Fibroblast of mammary gland (primary cell): Measurements from ENCODE around the gene TSPAN4.

Experiments used
- DNase-seq: peaks from one replicate; pipeline ENCODE4 v3.0.0-alpha.2; 2010; ENCODE audit warnings: low read depth
- H3K4me3 ChIP-seq: 2 replicates; pipeline ENCODE4 v1.5.1; 2011; ENCODE audit warnings: low read depth, mild to moderate bottlenecking, low read length, moderate library complexity; ENCODE audit not compliant: control insufficient read depth
- TF ChIP-seq, protein P1 (sequence below): conservative IDR thresholded peaks from 2 replicates; pipeline ENCODE4 v1.5.1; 2011; ENCODE audit warnings: low read depth, low read length, inconsistent platforms; ENCODE audit not compliant: control insufficient read depth, insufficient read depth

TSPAN4 gene

DNA sequence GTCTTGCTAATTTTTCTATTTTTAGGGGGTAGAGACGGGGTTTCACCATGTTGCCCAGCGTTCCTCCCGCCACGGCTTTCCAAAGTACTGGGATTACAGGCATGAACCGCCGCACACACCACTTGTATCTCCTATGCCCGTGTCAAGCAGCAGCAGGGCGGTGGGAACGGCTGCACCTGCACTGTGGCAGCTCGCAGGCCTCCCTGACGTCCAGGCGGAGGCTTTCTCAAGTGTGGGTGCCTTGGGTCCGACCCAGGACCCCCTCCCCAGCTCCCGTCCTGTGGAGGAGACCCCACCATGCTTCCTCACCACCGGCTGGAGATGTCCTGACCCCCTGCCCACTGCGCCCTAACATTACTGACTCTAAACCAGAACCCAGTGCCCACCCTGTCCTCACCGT, 25.7 kb downstream of the TSPAN4 start:
- DNase-seq: no peak
- TF ChIP-seq, protein P1, sequence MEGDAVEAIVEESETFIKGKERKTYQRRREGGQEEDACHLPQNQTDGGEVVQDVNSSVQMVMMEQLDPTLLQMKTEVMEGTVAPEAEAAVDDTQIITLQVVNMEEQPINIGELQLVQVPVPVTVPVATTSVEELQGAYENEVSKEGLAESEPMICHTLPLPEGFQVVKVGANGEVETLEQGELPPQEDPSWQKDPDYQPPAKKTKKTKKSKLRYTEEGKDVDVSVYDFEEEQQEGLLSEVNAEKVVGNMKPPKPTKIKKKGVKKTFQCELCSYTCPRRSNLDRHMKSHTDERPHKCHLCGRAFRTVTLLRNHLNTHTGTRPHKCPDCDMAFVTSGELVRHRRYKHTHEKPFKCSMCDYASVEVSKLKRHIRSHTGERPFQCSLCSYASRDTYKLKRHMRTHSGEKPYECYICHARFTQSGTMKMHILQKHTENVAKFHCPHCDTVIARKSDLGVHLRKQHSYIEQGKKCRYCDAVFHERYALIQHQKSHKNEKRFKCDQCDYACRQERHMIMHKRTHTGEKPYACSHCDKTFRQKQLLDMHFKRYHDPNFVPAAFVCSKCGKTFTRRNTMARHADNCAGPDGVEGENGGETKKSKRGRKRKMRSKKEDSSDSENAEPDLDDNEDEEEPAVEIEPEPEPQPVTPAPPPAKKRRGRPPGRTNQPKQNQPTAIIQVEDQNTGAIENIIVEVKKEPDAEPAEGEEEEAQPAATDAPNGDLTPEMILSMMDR: no peak
- H3K4me3 ChIP-seq: no peak overlapping the region

DNA sequence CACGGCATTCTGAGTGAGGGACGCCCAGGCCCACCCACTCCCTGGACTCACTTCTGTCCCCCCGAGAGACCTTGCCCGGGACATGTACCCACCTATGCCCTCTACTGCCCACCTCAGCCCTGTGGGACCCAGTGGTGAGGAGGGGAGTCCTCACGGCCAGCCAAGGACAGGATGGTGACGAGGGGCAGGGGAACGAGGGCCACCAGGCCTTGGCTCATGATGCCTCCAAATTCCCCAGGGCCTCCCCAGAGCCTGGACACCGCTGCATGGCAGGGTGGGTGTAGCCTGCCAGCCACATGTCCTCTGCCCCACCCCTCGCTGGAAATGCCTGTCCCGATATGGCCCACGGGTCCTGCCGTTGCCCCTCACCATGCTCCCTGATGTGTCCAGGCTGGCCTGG, 26.1 kb downstream of the TSPAN4 start:
- TF ChIP-seq, protein P1: no peak
- H3K4me3 ChIP-seq: no peak overlapping the region
- DNase-seq: no peak

DNA sequence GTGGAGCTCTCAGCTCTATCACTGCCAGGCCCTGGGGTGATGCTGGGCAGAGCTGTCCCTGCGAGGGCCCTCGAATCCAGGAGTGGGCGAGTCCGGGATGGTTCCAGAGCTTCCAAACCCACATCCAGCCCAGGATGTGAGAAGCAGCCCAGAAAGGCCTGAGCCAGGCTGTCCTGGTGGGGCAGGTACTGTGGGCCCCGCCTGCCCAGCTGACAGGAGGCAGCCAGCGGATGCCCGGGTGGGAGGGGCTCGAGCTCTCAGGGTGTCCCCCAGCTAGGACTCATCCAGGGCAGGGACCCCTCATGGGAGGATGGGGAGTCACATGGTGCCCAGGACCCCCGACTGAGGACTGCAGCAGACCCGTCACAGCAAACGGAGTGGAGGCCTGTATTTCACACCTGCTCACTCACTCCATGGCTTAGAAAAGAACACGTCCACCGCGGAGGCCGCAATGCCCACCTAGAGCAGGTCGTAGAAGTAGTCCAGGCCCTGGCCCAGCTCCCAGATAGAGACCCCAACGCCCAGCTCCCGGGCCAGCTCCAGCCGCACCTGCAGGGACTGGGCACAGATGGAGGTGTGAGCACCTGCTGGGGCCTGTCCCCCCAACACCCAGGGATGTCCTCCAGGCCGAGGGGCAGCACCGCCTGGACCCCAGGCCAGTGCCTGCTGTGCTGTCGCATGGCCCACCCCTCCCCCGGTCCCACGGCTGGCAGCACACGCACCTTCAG, 26.9 kb downstream of the TSPAN4 start:
- DNase-seq: no peak
- TF ChIP-seq, protein P1: no peak
- no peak overlapping the region for H3K4me3 ChIP-seq

DNA sequence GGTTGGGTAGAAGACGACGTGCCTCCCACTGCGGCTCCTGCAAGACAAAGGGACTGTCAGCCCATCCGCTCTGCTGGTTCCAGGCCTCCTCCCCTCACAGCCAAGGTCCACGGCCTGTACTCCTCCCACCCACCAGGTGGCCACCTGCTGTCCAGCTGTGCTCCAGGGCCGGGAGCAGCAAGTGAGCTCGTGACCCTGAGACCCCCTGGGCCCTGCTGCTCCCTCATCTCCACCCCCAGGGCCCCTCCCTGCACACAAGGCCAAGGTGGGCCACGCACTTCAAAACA, 27.4 kb downstream of the TSPAN4 start:
- TF ChIP-seq, protein P1: no peak
- no peak for DNase-seq
- no peak overlapping the region for H3K4me3 ChIP-seq

DNA sequence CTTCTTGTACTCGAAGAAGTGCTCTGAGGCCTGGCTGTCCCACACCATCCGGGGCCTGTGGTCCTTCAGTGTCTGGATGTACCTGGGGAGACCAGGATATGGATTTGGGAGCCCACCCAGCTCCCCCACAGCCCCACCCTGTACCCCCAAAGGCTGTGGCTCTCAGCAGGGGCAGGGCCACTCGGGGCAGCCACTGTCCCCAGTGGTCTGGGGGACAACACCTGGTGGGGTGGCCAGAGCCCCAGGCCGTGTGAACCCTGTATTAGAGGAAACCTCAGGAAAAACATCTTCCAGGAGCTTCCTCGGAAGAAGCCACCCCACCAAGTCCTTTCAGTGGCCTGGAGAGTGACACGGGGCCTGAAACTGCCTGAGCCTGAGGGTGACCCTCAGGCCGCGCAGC, 27.8 kb downstream of the TSPAN4 start:
- no peak for DNase-seq
- TF ChIP-seq, protein P1: no peak
- H3K4me3 ChIP-seq: no peak overlapping the region

DNA sequence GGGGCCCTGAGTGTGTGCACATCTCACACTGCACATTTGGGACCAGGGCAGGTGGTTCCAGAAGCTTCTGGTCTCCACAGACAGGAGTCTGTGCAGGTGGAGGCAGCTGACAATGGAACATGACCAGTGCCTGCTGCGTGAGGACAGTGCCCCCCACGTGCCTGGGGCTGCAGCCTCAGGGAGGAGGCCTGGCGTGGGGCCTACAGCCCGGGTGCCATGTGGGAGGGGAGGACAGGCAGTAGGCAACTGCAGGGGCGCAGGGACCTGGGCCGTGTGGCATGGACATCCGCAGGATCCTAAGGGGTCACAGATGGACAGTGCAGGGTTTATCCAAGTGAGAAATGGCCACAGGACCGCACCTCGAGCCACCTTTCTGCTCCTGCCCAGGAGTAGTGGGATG, 28.8 kb downstream of the TSPAN4 start:
- no peak overlapping the region for H3K4me3 ChIP-seq
- TF ChIP-seq, protein P1: no peak
- DNase-seq: no peak

DNA sequence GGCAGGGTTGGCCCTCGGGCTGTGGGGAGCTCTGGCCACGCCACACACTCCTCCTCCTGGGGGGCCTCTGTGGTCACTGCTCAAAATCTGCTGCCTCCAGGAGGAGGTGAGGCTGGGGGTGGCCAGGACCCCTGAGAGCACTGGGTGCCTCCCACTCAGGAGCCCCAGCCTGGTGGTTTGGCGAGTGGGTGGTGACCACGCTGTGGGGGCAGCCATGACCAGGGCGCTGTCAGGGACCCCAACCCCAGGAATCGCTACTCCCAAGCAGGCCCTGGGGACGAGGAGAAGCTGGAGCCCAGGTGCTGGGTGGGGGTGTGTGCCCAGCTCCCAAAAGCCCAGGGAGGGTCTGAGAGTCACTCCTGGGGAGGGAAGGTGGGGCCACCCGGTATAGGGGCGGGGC, 30.1 kb downstream of the TSPAN4 start:
- no peak overlapping the region for H3K4me3 ChIP-seq
- TF ChIP-seq, protein P1: no peak
- DNase-seq: no peak
